Jurkat, Clone E6-1 (cell line): ENCODE measurements around the gene IGSF9. TPM values are rescaled to one million over a fixed set of nuclear protein-coding genes. Genes with fewer than 3 reads are reported as not detected.

Experiments used
- DNase-seq: peaks from one replicate; pipeline ENCODE4 v3.0.0-alpha.2; 2011; ENCODE audit warnings: low read depth, low spot score
- H3K4me3 ChIP-seq: 2 replicates; pipeline ENCODE4 v1.5.1; 2011; ENCODE audit warnings: mild to moderate bottlenecking, low read length, control low read depth, moderate library complexity
- polyA plus RNA-seq: library from polyadenylated mRNA; unstranded; fragments of >200 nt; gene quantifications from one replicate; pipeline ENCODE4 v1.2.1, GENCODE V29; 2012; ENCODE audit warnings: missing spikeins; ENCODE audit not compliant: insufficient read length, insufficient read depth

IGSF9 gene, protein sequence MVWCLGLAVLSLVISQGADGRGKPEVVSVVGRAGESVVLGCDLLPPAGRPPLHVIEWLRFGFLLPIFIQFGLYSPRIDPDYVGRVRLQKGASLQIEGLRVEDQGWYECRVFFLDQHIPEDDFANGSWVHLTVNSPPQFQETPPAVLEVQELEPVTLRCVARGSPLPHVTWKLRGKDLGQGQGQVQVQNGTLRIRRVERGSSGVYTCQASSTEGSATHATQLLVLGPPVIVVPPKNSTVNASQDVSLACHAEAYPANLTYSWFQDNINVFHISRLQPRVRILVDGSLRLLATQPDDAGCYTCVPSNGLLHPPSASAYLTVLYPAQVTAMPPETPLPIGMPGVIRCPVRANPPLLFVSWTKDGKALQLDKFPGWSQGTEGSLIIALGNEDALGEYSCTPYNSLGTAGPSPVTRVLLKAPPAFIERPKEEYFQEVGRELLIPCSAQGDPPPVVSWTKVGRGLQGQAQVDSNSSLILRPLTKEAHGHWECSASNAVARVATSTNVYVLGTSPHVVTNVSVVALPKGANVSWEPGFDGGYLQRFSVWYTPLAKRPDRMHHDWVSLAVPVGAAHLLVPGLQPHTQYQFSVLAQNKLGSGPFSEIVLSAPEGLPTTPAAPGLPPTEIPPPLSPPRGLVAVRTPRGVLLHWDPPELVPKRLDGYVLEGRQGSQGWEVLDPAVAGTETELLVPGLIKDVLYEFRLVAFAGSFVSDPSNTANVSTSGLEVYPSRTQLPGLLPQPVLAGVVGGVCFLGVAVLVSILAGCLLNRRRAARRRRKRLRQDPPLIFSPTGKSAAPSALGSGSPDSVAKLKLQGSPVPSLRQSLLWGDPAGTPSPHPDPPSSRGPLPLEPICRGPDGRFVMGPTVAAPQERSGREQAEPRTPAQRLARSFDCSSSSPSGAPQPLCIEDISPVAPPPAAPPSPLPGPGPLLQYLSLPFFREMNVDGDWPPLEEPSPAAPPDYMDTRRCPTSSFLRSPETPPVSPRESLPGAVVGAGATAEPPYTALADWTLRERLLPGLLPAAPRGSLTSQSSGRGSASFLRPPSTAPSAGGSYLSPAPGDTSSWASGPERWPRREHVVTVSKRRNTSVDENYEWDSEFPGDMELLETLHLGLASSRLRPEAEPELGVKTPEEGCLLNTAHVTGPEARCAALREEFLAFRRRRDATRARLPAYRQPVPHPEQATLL
- 1.4 TPM for polyA plus RNA-seq

- DNase-seq, result peak; percentile 78
- peak within 1 kb of the TSS; percentile 58 for H3K4me3 ChIP-seq
Observed at GRCh38 chr1:159945483-159946241, at the start of gene IGSF9. Gene IGSF9, minus strand, starts transcription at chr1:159945613. Its CDS starts 2,159 bp downstream, at chr1:159943454.

GRCh38 chr1:159994896-159995295 lies 49.5 kb upstream of the IGSF9 start:
- H3K4me3 ChIP-seq, result no peak overlapping the region
- no peak for DNase-seq

DNA sequence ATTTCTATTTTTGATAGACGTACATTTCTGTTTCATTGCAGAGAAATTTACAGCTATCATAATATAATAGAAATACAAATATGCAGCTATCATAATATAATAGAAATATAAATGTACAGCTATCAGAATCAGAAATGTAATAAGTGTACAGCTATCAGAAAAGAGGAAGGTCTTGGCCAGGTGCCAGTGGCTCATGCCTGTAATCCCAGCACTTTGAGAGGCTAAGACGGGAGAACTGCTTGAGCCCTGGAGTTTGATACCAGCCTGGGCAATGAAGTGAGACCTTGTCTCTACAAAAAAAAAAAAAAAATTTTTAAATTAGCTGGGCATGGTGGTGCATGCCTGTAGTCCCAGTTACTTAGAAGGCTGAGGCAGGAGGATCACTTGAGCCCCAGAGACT lies 48.5 kb upstream of the IGSF9 start:
- no peak for DNase-seq

GRCh38 chr1:159992161-159992560 lies 46.7 kb upstream of the IGSF9 start:
- DNase-seq, result no peak
- H3K4me3 ChIP-seq, result no peak overlapping the region

More for the DNA sequence above, 48.5 kb upstream of the IGSF9 start:
- H3K4me3 ChIP-seq, result no peak overlapping the region

- DNase-seq, result peak; percentile 35
- H3K4me3 ChIP-seq, result no peak overlapping the region
Observed at GRCh38 chr1:159991513-159991912, 46.1 kb upstream of the IGSF9 start.

GRCh38 chr1:159990005-159990404 lies 44.6 kb upstream of the IGSF9 start:
- no peak overlapping the region for H3K4me3 ChIP-seq
- DNase-seq, result no peak

DNA sequence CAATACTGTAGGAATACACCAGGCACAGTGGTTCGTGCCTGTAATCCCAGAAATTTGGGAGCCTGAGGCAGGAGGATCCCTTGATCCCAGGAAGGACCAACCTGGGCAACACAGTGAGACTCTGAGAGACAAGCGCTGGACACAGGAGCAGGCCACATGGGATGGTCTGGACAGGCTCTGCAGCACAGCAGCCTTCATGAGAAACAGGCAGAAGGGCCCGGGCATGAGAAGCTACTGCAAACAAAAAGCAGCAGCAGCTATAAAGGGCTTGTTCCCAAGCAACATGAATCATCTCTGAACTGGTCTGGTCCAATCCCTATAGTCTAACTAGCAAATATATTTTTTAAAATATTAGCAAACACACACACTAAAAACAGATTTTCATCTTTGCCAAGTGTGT lies 44.2 kb upstream of the IGSF9 start:
- DNase-seq, result no peak
- H3K4me3 ChIP-seq, result no peak overlapping the region

DNA sequence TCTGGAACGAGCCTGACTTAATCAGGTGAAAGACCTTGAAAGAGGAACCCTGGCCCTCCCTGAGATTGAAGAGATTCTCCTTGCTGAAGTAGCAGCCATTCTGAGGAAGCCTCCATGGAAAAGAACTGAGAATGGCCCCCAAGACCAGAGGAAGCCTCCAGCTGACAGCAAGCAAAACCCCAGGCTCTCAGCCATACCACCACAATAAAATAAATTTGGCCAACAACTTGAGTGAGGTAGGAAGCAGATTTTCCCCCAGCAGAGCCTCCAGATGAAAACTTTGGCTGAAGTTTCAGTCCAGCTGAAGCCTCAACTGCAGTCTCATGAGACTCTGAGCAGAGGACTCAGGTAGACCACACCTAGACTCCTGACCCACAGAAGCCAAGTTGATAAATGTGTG lies 42.6 kb upstream of the IGSF9 start:
- DNase-seq, result no peak
- no peak overlapping the region for H3K4me3 ChIP-seq

GRCh38 chr1:159987186-159987585 lies 41.8 kb upstream of the IGSF9 start:
- no peak overlapping the region for H3K4me3 ChIP-seq
- no peak for DNase-seq

- DNase-seq, result no peak
- no peak overlapping the region for H3K4me3 ChIP-seq
Observed at GRCh38 chr1:159986531-159986930, 41.1 kb upstream of the IGSF9 start.

DNA sequence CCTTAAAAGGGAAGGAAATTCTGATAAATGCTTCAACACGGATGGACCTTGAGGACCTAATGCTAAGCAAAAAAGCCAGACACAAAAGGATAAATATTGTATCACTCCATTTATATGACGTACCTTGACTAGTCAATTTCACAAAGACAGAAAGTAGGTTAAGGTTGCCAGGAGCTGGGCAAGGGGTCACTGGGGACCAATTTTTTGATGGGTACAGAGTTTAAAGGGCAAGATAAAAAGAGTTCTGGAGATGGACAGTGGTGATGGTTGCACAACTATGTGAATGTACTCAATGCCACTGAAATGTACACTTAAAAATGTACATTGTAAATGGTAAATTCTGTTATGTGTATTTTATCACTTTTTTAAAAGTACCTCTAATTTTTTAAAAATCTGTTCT lies 40.7 kb upstream of the IGSF9 start:
- H3K4me3 ChIP-seq, result no peak overlapping the region
- no peak for DNase-seq

DNA sequence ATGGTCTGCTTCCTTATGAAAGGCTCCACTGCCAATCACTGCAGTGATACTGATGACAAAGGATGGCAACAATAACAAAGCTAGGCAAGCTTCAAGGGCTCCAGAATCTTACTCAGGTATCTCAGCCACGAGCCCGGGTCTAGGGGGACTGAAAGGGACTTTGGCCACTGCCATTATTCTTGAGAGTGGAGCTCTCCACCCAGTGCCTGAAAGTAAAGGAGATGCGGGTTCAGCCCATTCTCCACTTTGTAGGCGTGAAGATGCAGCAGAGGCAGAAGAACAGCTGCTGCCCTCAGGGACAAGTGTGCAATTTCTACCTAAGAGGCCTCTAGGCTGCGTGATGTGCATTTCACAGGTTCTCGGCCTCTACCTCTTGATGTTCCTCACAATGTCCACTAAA lies 40.1 kb upstream of the IGSF9 start:
- no peak for DNase-seq
- no peak overlapping the region for H3K4me3 ChIP-seq

DNA sequence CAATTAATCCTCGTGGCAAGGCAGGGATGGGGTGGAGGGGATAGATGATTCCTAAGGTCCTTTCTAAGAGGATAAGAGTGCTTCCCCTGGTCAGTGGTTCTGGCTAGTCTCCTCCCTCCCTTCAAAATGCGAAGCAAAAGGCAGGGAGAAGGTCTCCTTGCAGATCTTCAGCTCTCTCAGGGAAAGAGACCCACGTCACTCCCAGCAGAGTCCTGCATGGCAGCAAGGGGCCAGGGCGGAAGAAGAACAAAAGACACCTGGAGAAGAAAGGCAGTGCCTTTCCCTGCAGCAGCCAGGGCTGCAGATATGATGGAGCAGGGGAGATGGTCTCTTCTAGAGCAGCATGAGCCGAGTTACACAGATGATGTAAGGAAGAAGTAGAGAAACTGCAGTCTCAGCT lies 38.3 kb upstream of the IGSF9 start:
- no peak for DNase-seq
- H3K4me3 ChIP-seq, result no peak overlapping the region

GRCh38 chr1:159982280-159982679 lies 36.9 kb upstream of the IGSF9 start:
- DNase-seq, result no peak
- no peak overlapping the region for H3K4me3 ChIP-seq

DNA sequence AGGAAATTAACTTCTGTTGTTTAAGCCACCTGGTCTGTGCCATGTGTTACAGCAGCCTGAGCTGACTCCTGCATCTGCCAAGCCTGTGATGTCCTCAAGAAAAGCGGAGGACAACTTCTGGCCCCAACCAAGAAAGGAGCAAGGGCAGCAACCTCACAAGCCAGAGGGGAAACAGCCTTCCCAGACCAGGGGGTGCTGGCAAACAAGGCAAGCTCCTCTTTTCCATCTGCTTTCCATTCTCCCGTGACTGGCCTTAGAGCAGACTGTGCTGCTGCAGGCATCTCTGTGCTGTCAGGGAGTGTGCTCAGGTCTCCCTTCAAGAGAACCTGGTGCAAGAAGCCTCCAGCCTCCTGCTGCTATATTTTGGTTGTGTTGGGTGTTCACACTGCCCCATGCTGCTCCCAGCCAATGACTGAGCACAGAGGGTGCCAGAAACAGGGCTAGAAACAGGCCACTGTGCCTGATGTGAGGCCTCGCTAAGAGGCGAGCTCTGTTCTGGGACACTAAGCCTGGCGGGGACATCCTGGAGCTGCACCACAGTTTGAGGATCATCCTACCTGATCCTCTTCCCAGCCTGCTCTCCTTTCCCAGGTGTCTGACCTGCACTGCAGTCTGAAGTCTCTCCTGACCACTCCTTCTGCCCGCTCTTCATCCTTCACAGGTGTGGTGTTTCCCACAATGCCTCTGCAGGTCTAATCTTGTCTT lies 36.1 kb upstream of the IGSF9 start:
- no peak for DNase-seq

DNA sequence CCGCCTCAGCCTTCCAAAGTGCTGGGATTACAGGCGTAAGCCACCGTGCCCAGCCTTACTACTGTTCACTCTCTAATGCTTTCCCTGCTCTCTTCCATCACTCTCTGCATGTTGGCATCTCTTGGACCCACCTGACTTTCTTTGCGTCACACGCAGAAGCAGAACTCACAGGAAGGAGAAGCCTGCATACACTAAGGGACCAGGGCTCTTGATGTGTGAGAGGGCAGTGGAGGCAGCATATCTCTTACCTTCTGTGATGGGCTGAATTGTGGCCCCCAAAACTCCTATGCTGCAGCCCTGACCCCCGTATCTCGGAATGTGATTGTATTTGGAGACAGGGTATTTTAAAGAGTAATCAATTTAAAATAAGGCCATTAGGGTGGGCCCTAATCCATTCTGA lies 35.4 kb upstream of the IGSF9 start:
- no peak for DNase-seq
- no peak overlapping the region for H3K4me3 ChIP-seq

More for the DNA sequence above, 36.1 kb upstream of the IGSF9 start:
- no peak overlapping the region for H3K4me3 ChIP-seq

- no peak overlapping the region for H3K4me3 ChIP-seq
- no peak for DNase-seq
Observed at GRCh38 chr1:159980076-159980475, 34.7 kb upstream of the IGSF9 start.

DNA sequence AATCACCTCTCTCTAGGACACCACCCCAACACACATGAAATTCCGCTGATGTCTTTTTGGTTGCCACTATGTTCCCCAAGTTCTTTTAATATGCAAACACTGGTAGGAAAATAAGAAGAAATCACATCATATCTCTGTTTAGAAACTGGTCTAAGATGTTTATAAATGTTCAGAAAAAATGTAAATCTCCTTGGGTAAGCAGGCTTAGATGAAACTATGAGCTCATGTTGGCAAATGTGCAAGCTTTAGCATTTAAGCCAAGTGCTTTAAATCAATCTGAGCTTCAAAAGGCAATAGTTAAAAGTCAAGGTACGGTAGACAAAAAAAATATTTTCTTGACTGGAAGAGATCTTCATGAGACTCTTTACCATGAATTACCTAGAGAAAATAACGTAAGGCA lies 33.8 kb upstream of the IGSF9 start:
- DNase-seq, result no peak
- no peak overlapping the region for H3K4me3 ChIP-seq

DNA sequence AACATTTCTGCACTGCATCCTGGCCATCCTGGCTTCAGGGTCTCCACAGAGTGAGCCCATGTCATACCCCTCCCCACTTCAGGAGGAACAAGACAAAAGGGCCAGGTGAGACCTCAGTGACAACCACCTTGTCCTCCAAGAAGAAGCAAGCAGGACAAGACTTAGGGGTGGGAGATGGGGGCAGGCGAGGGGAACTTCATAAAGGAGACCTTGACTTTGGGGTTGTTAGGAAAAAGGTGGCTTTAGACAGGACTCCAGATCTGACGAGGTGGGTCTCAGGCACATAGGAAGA lies 32.6 kb upstream of the IGSF9 start:
- H3K4me3 ChIP-seq, result no peak overlapping the region
- no peak for DNase-seq
